Measurements from ENCODE around the gene ART4. TPM values are rescaled to one million over a fixed set of nuclear protein-coding genes. Genes with fewer than 3 reads are reported as not detected.

ART4 gene
- polyA plus RNA-seq, 1 donor from 2014 or later = not detected

DNA sequence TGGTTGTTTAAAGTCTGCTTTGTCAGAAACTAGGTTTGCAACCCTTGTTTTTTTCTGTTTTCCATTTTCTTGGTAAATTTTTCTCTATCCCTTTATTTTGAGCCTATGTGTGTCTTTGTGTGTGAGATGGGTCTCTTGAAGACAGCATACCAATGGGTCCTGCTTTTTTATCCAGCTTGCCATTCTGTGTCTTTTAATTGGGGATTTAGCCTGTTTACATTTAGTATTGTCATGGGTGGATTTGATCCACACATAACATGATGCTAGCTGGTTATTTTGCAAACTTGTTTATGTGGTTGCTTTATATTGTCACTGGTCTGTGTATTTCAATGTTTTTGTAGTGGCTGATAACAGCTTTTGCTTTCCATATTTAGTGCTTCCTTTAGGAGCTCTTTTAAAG lies 17.2 kb upstream of the ART4 start:
- H3K9me3 ChIP-seq (ENCODE audit: low read length) = no peaks in the 10 kb centered on the region
- H3K27ac ChIP-seq (ENCODE audit: low read length) = no peak overlapping the region
- no peaks in the 10 kb centered on the region for H3K9me2 ChIP-seq (ENCODE audit: insufficient read depth, low read length)
- H3F3A ChIP-seq (ENCODE audit: insufficient read depth, low read length, poor library complexity, severe bottlenecking) = no peaks in the 10 kb centered on the region
- H2AFZ ChIP-seq (ENCODE audit: low read depth, low read length) = no peak overlapping the region
- TF ChIP-seq EP300 (conservative IDR thresholded peaks at IDR 0.05; ENCODE audit: poor library complexity, severe bottlenecking) (no peak), MXI1 (conservative IDR thresholded peaks at IDR 0.05; ENCODE audit: poor library complexity, severe bottlenecking) (no peak), RAD21 (conservative IDR thresholded peaks at IDR 0.05) (no peak), POLR2AphosphoS5 (IDR thresholded peaks at IDR 0.05) (no peak), EZH2 (IDR thresholded peaks at IDR 0.05; ENCODE audit: borderline replicate concordance, insufficient read depth, low read length, poor library complexity, severe bottlenecking) (no peak), TAF1 (IDR thresholded peaks at IDR 0.05; ENCODE audit: low read depth) (no peak), SMC3 (conservative IDR thresholded peaks at IDR 0.05; ENCODE audit: poor library complexity) (no peak)
- TF ChIP-seq, protein P1, sequence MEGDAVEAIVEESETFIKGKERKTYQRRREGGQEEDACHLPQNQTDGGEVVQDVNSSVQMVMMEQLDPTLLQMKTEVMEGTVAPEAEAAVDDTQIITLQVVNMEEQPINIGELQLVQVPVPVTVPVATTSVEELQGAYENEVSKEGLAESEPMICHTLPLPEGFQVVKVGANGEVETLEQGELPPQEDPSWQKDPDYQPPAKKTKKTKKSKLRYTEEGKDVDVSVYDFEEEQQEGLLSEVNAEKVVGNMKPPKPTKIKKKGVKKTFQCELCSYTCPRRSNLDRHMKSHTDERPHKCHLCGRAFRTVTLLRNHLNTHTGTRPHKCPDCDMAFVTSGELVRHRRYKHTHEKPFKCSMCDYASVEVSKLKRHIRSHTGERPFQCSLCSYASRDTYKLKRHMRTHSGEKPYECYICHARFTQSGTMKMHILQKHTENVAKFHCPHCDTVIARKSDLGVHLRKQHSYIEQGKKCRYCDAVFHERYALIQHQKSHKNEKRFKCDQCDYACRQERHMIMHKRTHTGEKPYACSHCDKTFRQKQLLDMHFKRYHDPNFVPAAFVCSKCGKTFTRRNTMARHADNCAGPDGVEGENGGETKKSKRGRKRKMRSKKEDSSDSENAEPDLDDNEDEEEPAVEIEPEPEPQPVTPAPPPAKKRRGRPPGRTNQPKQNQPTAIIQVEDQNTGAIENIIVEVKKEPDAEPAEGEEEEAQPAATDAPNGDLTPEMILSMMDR (IDR thresholded peaks at IDR 0.05; ENCODE audit: poor library complexity, severe bottlenecking) = no peak
- TF ChIP-seq, protein P2, sequence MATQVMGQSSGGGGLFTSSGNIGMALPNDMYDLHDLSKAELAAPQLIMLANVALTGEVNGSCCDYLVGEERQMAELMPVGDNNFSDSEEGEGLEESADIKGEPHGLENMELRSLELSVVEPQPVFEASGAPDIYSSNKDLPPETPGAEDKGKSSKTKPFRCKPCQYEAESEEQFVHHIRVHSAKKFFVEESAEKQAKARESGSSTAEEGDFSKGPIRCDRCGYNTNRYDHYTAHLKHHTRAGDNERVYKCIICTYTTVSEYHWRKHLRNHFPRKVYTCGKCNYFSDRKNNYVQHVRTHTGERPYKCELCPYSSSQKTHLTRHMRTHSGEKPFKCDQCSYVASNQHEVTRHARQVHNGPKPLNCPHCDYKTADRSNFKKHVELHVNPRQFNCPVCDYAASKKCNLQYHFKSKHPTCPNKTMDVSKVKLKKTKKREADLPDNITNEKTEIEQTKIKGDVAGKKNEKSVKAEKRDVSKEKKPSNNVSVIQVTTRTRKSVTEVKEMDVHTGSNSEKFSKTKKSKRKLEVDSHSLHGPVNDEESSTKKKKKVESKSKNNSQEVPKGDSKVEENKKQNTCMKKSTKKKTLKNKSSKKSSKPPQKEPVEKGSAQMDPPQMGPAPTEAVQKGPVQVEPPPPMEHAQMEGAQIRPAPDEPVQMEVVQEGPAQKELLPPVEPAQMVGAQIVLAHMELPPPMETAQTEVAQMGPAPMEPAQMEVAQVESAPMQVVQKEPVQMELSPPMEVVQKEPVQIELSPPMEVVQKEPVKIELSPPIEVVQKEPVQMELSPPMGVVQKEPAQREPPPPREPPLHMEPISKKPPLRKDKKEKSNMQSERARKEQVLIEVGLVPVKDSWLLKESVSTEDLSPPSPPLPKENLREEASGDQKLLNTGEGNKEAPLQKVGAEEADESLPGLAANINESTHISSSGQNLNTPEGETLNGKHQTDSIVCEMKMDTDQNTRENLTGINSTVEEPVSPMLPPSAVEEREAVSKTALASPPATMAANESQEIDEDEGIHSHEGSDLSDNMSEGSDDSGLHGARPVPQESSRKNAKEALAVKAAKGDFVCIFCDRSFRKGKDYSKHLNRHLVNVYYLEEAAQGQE (IDR thresholded peaks at IDR 0.05; ENCODE audit: borderline replicate concordance) = no peak
- H4K20me1 ChIP-seq (ENCODE audit: insufficient read depth) = no peaks in the 10 kb centered on the region
- H3K4me3 ChIP-seq (ENCODE audit: low read length) = no peak overlapping the region
- H3K36me3 ChIP-seq (ENCODE audit: insufficient read depth, low read length) = no peaks in the 10 kb centered on the region
- no peak overlapping the region for H3K9ac ChIP-seq (ENCODE audit: low read length)
- no peak overlapping the region for H3K4me2 ChIP-seq (ENCODE audit: low read length)
- H3K79me2 ChIP-seq (replicated peaks; ENCODE audit: insufficient read depth, low read length) = no peaks in the 10 kb centered on the region
- H3K27me3 ChIP-seq (ENCODE audit: insufficient read depth, low read depth, low read length) = no peaks in the 10 kb centered on the region

DNA sequence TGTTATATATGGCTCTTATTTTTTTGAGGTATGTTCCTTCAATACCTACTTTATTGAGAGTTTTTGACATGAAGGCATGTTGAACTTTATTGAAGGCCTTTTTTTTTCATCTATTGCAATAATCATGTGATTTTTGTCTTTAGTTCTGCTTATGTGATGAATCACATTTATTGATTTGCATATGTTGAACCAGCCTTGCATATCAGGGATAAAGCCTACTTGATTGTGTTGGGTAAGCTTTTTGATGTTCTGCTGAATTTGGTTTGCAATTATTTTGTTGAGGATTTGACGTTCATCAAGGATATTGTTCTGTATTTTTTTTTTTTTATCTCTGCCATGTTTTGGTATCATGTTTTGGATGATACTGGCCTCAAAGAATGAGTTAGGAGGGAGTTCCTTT lies 15.2 kb upstream of the ART4 start:
- no peak for TF ChIP-seq SMC3 (conservative IDR thresholded peaks at IDR 0.05; ENCODE audit: poor library complexity)
- TF ChIP-seq, protein P1 (IDR thresholded peaks at IDR 0.05; ENCODE audit: poor library complexity, severe bottlenecking) = no peak
- TF ChIP-seq, protein P2 (IDR thresholded peaks at IDR 0.05; ENCODE audit: borderline replicate concordance) = no peak
- no peak for TF ChIP-seq MXI1 (conservative IDR thresholded peaks at IDR 0.05; ENCODE audit: poor library complexity, severe bottlenecking)
- no peak for TF ChIP-seq EP300 (conservative IDR thresholded peaks at IDR 0.05; ENCODE audit: poor library complexity, severe bottlenecking)
- TF ChIP-seq RAD21 (conservative IDR thresholded peaks at IDR 0.05) = no peak
- TF ChIP-seq EZH2 (IDR thresholded peaks at IDR 0.05; ENCODE audit: borderline replicate concordance, insufficient read depth, low read length, poor library complexity, severe bottlenecking) = no peak
- no peak for TF ChIP-seq POLR2AphosphoS5 (IDR thresholded peaks at IDR 0.05)
- no peak for TF ChIP-seq TAF1 (IDR thresholded peaks at IDR 0.05; ENCODE audit: low read depth)
- Histone ChIP-seq H2AFZ (ENCODE audit: low read depth, low read length) (no peak overlapping the region), H3K79me2 (replicated peaks; ENCODE audit: insufficient read depth, low read length) (no peaks in the 10 kb centered on the region), H3K9me3 (ENCODE audit: low read length) (no peaks in the 10 kb centered on the region), H3K9ac (ENCODE audit: low read length) (no peak overlapping the region), H3F3A (ENCODE audit: insufficient read depth, low read length, poor library complexity, severe bottlenecking) (no peaks in the 10 kb centered on the region), H3K4me3 (ENCODE audit: low read length) (no peak overlapping the region), H3K9me2 (ENCODE audit: insufficient read depth, low read length) (no peaks in the 10 kb centered on the region), H4K20me1 (ENCODE audit: insufficient read depth) (no peaks in the 10 kb centered on the region), H3K4me2 (ENCODE audit: low read length) (no peak overlapping the region), H3K27me3 (ENCODE audit: insufficient read depth, low read depth, low read length) (no peaks in the 10 kb centered on the region), H3K27ac (ENCODE audit: low read length) (no peak overlapping the region), H3K36me3 (ENCODE audit: insufficient read depth, low read length) (no peaks in the 10 kb centered on the region)

All from neural cell (in vitro differentiated cells).